Fibroblast of skin of left biceps (primary cell): ENCODE results near the gene ITGA8.
A peak's percentile ranks its signal among the peaks of the same experiment; 100 is the strongest.
"Not testable (repeated sequence)": the region's sequence is repeated elsewhere in the genome, so short reads cannot be mapped to it uniquely, and the experiment has no call there.

Source experiments
- DNase-seq, 2 experiments: peaks; one replicate each; pipeline ENCODE4 v3.0.0-alpha.2; 2013; ENCODE audit warnings: low read depth in 2 of 2

The ITGA8 gene

DNA sequence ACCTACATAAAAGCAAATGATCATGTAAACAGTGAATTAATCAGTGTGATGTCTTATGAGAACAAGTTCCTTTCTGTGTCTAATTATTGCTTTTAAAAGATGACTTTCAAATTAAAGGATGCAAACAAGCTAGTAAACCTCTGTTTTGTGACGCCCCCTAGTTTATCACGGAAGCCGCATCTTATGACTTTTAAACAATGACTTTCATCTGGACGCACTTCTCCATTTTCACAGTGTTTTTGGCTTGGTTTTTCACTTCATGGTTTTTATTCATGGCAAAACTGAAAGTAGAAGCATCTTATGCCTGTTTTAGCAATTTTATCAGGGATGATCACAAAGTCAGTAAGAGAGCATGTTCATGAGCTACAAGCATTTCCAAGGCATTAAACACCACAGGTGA is 35.0 kb downstream of the ITGA8 start:
- DNase-seq, result no peak

DNA sequence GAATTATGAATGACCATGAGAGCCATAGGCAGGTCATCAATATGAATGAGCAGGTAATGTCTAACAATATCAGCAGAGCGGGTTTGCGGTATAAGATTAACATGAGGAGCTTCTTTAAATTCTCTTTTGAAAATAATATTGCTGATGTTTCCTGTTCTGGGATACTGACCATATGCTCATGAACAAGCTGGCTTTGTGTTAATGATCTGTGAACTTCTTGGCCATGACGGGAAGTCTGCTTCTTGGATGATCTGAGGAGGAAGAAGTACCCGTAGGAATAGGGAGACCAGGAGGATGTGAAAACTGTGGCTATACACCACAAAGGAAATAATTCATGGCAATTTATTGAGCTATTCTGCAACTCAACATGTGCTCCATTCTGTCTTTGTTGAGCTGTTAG is 38.6 kb downstream of the ITGA8 start:
- no peak for DNase-seq

DNA sequence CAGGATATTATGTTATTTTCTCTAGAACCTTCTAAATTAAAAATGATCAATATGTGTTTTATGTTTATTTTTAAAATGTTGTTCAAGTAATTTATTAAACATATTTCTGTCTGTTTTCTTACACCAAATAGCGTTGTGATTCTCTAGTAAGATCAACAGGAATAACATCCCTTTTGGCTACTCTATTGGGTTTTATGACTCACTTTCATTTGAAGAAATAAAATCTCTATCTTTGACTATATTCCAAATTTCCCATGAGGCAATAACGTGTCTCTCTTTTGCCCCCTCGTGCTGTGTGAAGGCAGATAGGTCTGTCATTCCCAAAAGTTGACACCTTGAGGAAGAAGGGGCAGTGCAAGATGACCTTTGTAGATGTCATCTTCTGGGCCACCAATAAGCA is 40.9 kb downstream of the ITGA8 start:
- DNase-seq, result no peak

DNA sequence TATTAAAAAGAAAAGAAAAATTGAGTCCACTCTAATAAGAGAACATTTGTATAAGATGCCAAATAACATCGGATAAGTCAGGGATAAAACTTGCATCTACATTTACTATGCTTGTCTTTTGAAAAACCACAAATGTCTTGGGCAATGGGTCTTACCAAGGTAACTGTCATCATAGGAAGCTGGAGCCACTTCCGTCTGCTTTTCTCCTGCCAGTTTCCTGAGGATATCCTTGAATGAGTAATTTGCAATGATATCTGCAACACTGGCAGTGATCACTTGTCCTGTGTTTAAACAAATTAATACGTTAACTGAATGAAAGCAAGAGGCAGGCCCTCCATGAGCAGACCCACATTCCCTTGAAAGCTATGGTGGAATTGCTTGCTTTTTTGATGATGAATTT is 47.3 kb downstream of the ITGA8 start:
- DNase-seq, result no peak

DNA sequence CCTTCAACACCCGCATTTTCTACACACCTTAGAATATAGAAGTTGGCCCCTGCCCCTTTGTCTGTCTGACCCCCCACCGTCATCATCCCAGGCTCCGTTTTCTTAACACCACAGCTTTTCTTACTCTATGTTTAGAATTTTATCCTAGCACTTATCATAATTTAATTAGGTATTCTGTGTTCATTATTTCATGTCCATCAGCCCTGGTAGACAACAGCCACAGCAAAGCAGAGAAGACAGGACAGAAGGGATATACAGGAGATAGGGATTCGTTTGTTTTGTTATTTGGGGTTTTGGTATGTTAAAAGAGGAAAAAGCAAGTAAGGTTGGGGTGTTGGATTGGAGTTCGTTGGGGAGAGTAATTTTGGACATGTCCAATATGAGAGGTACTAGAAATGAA is 48.8 kb downstream of the ITGA8 start:
- no peak for DNase-seq

DNA sequence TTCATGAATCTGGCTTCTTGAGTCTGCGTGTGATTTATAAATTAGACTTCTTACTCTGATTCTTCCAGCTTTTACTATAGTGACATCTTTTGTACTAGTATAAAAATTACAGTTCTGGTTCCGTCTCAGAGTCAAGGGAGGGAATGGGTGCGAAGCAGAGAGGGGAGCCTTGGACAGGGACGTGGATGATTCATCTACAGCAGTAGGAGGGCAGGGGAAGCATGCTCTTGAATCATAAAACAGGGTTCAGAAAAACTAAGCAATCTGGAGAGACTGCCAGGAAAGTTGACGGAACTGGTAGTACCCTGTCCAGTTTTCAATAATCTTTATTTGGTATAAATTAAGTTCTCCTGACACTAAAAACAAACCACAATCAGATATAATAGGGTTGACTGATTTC is 58.1 kb downstream of the ITGA8 start:
- no peak for DNase-seq

DNA sequence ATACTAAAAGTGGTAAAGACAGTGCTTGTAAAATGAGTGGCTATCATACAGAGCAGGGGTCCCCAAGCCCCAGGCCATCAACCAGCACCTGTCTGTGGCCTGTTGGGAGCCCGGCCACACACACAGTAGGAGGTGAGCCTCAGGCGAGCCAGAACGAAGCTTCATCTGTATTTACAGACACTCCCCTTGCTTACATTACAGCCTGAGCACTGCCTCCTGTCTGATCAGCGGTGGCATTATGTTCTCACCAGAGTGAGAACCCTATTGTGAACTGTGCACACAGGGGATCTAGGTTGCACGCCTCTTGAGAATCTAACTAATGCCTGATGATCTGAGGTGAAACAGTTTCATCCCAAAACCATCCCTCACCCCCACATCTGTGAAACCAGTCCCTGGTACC is 58.7 kb downstream of the ITGA8 start:
- DNase-seq, result no peak

DNA sequence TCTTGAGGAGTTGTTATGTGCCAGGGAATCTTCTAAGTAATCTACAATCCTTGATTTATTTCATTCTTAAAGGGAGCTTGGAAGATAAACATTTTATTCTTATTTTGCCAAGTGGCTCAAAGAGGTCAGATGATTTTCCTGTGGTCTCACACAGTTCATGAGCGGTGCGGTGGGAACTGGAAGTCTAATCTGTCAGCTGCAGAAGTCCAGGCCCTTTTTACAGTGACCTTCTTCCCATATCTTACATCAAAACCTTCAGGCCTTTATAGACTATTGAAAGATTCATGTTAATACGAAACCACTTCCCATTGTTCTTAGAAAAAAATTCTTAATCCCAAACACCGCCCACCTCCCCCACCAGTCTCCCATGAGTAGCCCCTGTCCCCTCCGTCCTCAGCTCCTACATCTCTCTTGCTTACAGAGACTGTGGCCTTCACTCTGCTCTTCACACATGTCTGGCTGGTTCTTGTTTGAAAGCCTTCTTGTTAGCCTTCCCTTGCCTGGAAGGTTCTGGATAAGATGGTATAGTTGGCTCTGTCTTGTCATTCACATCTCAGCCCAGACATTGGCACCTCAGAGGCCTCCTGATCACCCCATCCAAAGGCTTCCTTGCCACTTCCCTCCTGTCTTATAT is 61.5 kb downstream of the ITGA8 start:
- DNase-seq, result no peak

DNA sequence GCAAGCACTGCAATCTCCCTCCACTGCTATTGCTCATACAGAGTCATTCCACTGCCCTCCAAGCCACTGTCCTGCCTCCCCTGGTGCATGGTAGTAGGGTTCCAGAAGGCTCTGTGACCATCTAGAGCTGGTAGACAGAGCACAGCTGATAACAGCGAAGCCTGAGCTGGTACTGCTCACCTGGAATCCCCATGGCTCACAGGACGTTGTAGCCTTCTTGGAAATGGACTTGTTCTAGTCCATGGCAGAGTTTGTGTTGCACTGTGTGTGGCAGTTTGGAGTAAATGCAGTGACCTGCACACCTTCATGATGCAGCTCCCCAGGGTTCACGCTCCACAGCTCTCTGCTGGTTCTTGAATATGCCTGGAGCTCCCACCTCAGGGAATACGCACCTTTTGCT is 67.0 kb downstream of the ITGA8 start:
- no peak for DNase-seq

DNA sequence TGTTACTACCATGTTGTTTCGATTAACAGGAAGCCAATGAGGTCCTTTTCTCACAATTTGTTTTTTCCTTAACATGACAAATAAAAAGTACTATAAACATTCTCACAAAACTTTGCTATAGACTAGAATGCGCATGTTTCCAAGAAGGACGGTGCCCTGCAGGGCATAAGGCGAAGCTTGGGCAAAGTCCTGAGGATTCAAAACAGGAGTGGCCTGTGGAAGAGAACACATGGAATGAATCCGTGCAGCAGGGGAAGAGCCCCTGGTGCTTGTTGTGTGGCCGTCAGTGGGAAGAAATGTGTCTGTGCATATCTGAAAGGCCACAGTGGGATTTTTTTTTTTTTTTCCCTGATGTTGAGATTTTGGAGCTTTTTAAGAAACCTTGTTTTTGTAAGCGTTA is 67.6 kb downstream of the ITGA8 start:
- DNase-seq, result no peak

DNA sequence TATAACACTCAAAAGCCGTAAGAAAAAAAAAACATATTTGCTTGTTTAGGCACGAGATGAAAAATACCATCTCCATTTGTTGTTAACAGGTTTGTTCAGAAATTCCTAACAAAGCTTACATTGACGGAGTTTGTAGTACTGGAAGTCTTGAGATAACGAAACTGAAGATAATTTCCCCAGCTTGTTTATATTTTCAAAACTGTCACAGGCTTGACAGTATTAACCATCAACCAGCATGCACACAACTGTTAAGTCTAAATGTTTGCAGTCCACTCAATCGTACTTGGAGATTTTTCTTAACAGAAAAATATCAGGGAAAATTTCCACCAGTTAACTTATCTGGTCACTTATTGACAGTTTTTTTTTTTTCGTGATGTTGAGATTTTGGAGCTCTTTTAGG is 68.5 kb downstream of the ITGA8 start:
- DNase-seq, result no peak

DNA sequence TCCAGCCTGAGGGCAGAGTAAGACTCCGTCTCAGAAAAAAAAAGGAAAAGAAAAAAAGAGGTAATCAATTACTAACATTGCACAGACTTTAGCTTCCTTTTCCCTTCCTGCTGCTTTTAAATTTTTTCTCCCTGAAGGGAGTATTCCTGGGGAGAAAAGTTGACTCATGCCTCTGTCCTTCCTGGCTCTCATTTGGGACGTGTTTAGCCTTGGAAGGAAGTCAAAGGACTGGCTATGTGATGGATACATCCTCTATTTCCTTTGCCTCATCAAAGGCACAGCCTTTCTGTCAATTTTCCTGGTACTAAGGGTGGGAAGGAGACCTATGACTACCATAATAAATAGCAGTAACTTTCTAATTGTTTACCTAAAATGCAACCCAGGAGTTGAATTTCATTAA is 77.6 kb downstream of the ITGA8 start:
- peak; percentile 33 to 34 for DNase-seq

DNA sequence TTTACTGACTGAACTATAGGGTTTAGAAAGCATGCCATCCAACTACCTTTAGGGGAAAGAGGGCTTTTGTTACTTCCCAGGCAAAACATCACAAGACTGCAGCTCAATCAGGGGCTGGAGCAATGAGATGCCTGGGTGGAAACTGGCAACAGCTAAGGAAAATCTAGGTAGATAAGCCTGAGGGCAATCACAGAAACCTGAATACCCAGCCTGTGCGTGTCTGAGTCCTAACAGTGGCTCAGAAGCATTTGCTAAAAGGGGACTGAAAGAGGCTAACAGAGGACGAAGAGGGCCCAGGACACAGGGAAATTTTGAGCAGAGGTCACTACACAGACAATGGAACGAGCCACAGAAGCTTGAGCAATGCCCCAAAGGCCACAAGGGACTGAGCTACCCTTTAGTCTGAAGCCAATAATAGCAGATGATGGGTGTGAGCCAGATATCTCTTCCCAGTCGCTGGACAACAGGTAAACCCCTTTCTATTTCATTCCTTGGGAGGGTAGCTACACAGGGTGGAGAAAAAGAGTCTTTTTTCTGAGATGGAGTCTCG is 79.1 kb downstream of the ITGA8 start:
- no peak for DNase-seq

DNA sequence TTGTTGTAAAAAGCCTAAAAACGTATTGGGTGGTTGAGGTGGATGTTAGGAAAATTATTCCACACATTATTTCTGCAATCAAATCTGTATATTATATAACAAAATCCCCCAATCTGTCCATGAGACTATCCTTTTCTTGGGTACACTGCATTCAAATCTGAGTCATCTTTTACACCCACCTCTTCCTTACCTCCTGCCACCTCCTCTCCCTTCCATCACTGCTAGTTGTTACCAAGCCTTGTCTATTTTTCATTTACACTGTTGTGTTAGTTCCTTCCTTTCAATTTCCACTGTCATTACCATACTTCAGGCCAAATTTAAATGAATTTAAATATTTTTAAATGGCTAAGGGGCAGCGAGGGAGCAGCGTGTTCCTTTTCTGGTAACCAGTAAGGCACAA is 83.3 kb downstream of the ITGA8 start:
- DNase-seq, result no peak

DNA sequence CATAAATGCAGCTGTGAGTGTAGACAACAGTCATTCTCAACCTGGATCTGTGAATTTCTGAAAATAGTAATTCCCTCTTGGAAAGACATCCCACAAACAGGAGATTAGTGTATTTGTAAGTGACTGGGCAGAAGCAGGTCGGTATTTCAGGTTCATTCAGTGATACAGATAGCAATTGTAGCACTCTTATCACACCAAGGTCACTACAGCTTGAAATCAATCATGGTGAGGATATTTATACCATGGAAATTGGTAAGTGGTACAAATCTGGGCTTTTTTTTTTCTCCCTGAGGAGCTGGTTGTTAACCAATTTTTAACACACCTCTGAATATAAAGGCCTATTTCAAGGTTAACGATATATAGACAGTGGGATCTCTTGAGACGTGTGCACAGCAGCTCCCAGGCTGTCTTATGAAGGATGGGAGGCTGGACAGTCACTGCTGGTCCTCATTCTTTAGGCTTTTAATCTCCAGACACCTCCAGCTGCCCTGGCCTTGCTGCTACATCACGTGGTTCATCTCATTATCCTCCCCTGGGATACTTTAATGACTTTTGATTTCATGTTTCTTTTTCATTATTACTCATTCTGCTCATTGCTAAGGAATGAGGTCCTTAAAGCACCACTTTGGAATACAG is 87.1 kb downstream of the ITGA8 start:
- no peak for DNase-seq

DNA sequence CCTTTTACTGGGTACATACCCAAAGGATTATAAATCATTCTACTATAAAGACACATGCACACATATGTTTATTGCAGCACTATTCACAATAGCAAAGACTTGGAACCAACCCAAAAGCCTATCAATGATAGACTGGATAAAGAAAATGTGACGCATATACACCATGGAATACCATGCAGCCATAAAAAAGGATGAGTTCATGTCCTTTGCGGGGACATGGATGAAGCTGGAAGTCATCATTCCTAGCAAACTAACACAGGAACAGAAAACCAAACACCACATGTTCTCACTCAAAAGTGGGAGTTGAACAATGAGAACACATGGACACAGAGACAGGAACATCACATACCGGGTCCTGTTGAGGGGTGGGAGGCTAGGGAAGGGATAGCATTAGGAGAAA is 88.5 kb downstream of the ITGA8 start:
- not testable (repeated sequence) for DNase-seq

DNA sequence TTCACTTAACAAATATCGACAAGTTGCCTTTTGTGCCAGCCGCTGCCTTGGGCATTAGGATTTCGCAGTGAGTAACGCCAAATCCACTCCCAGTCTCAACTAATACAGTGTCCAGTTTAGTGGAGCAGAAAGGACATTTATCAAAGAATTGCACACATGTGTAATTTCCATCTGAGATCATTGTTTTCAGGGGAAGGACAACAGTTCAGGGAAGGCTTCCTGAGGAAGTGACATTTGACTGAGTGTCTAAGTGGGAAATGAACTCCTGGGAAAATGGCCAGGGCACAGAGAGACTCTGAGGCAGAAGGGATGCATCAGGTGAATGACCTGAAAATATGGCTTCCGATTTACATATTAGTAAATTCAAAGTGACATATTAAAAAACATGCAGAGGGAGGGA is 89.4 kb downstream of the ITGA8 start:
- no peak for DNase-seq

DNA sequence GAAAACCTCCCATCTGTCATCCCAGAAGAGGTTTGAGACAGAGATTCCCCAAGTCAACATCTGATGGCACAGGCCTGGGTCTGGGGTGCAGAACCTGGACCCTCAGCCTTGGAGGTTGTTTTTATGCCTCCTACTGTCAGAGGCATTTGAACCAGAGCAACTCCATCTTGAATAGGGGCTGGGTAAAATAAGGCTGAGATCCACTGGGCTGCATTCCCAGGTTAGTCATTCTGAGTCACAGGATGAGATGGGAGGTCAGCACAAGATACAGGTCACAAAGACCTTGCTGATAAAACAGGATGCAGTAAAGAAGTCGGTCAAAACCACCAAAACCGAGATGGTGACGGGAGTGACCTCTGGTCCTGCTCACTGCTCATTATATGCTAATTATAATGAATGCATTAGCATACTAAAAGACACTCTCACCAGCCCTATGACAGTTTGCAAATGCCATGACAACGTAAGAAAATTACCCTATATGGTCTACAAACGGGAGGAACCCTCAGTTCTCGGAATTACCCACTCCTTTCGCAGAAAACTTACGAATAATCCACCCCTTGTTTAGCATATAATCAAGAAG is 92.0 kb downstream of the ITGA8 start:
- no peak for DNase-seq

DNA sequence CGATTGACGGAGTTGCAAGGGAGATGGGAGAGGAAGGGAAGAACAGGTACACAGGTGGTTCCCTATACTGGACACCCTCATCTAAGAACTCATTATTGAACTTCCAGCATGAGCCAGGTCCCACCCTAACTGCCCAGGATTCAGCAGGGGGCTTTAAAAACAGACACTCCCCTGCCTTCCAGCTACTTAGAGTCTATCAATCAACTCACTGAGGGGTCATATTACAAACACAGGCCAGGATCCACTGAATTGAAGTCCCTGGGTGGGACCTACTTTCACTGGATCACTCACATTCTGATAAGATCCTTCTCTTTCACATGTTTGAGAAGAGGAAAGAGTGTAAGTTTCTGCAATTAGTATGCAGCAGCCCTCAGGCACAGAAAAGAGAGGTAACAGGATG is 92.8 kb downstream of the ITGA8 start:
- no peak for DNase-seq

DNA sequence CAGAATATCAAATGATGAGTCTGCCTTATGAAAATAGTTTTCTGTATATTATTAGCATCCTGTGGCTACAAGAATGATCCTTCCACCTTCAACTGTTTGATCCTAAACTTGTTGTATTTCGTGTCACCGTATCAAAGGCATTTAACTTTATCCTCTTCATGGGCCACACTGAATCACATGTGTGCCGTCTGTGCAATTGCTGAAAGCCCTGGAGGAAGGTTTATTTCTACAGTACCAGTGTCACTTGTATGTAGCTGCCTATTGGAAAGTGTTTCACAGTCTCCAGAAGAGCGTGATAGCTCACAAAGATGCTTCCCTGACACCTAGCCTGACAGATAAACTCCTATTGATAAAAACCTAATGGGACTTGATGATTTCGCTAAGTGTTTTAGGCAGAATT is 94.5 kb downstream of the ITGA8 start:
- no peak for DNase-seq

DNA sequence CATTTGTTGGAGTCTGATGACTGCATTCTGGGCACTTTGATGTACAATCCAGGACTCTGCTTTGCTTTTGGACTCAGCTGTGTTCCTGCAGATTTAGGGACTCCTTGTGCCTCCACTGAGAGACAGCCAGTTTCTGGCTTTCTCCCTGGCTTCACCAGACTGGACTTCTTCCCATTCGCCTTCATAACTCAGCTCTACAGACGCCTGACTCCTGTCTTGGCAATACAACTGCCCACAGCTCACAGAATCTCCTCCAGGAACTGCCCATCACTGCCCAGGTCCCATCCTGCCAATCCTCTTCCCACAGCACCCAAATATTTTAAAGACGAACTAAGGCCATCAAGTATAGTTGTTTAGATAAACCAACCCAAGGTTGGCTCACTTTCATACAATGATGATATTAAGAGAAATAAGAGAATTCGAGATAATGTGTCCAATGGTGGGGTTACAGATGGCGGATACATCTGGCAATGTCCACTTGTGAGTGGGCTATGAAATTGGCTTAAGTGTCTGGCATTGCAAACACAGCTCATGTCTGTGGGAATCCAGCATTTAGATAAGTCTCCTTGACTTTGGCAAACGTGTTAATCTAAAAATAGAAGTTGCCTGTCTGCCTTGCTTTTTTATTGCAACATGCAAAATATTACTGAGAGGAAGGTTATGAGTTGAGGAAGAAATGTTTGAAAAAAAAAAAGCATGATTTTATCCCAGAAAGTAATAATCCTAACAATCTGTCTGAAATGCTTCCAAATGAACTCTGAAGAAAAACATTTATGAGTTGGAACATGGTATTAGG is 95.1 kb downstream of the ITGA8 start:
- peak; percentile 45 to 51 for DNase-seq

DNA sequence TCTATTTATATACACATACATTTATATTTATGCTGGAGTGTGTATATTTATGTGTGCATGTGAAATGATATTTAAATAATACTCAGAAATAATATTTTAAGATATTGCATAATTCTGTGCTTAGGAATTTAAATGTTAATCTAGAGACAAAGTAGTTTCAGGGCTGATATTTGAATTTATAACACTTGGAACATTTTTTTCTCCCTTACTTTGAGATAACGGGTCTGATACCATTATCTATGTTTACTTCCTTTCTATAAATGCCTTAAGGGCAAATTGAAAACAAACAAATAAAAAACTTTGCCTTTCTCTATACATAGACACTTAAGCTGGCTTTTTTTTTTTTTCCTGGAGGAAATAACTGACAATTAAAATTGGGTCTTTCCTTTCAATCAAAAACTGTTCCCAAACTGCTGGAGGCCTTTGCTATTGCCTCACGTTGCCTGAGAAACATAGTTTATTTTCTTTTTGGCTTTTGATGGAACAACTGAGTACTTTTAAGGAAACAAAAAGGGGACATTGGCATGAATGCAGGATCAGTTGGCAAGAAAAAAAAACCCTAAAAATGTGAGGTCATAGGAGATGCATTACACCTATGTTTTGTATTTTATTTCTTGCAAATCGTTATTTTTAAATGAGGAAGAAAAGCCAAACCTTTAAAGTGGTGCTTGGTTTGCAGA is 98.7 kb downstream of the ITGA8 start:
- DNase-seq, result no peak
